Cardiac septum (tissue), 1 donor: ENCODE data around the gene ZNF419. TPM values are rescaled to one million over a fixed set of nuclear protein-coding genes. Genes with fewer than 3 reads are reported as not detected.
"Not testable (repeated sequence)": the region's sequence is repeated elsewhere in the genome, so short reads cannot be mapped to it uniquely, and the experiment has no call there.

Experiments used
- DNase-seq: peaks from one replicate; pipeline ENCODE4 v3.0.0-alpha.2; 2020; ENCODE audit warnings: low spot score
- intact Hi-C: fragments of 100-400 bp; cut with DNase I; formaldehyde crosslinking; loops from one replicate; pipeline ENCODE4 v1.14.0; 2022
- long read RNA-seq: library from polyadenylated mRNA; unstranded; transcript quantifications from one replicate; pipeline ENCODE4 v2.0.0, GENCODE V29; 2021
- total RNA-seq: library from RNA; stranded (reverse); fragmentation: NEBNext Ultra II Directional; extraction: Animal tissue kit (Norgen Biotek cat#: 25700); gene quantifications from one replicate; pipeline ENCODE4 v1.2.1, GENCODE V29; 2021
- donor health status: DM: no; HTN: no; CAD: no.

The ZNF419 gene
- 8.7 TPM for total RNA-seq
- long read RNA-seq, partial matches to known transcripts, result 0 of 10 reads
- long read RNA-seq, other reads (novel, unspliced or antisense), result 4 of 10 reads

- intact Hi-C loops, result not testable (repeated sequence)
These were observed at the start of gene ZNF419 for GRCh38 chr19:57487477-57488298. Gene ZNF419, plus strand, starts transcription at chr19:57487750. Its CDS starts 201 bp downstream, at chr19:57487951.

DNA sequence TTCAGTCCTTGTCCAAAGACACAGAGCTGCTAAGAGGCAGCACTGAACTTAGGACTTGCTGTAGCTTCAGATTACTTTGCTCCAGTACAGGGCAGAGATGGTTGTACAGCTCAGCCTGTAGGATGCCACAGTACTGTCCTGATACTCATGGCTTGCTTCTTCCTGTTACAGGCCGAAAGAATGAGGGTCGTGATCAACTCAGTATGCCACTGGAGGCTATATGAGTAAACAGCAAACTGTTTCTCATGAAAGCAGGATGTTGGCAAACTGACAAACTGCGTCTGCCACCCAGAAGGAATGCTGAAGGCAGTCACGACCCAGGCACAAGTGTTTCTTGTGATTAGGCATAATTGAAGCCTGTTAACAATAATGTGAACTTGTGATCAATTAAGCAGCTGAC is 49.6 kb upstream of the ZNF419 start:
- intact Hi-C loops, result no loop called here
- DNase-seq, result no peak

More at GRCh38 chr19:57487477-57488298, at the start of gene ZNF419:
- DNase-seq, result peak; percentile 93

GRCh38 chr19:57438925-57439324 is 48.6 kb upstream of the ZNF419 start:
- no peak for DNase-seq

DNA sequence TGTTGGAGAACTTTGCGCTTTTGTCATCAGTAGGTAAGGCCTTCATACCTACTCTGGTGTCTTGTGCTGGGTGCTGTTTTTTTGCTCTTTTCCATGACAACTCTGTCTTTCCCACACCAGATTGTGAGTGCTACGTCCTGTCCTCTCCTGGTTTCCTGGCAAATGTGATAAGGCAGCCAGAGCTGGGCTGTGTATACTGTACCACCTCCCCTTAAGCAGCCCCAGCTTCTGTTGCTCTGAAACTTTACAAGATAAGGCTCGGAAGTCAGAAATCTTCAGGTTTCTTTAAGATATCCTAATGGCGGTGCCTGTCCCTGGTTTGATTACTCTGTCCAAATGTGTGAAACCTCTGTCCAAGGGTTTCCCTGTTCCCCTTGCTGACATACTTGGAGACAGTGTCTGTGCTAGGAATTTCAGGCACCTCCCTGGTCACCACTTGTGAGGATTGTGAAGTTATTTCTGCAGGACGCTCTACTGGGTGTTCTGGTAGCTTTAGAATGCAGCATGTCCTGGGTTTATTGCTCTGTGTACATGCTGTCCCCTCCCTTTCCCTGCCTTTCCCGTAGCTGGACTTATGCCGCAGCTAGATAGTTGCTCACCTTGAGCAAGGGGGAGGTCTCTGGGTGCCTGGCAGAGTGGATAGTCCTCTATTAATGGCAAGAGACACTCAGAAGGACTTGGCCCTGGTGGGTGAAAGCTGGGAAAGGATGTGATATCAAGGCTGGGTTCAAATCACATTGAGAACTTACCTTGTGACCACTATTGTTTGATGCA is 45.4 kb upstream of the ZNF419 start:
- no peak for DNase-seq
- intact Hi-C loops, result no loop called here

More at GRCh38 chr19:57438925-57439324, 48.6 kb upstream of the ZNF419 start:
- intact Hi-C loops, result no loop called here

GRCh38 chr19:57443121-57443696 is 44.3 kb upstream of the ZNF419 start:
- intact Hi-C loops, result no loop called here
- DNase-seq, result no peak

- no peak for DNase-seq
- intact Hi-C loops, result no loop called here
These were observed 35.2 kb upstream of the ZNF419 start for GRCh38 chr19:57452307-57452706.

DNA sequence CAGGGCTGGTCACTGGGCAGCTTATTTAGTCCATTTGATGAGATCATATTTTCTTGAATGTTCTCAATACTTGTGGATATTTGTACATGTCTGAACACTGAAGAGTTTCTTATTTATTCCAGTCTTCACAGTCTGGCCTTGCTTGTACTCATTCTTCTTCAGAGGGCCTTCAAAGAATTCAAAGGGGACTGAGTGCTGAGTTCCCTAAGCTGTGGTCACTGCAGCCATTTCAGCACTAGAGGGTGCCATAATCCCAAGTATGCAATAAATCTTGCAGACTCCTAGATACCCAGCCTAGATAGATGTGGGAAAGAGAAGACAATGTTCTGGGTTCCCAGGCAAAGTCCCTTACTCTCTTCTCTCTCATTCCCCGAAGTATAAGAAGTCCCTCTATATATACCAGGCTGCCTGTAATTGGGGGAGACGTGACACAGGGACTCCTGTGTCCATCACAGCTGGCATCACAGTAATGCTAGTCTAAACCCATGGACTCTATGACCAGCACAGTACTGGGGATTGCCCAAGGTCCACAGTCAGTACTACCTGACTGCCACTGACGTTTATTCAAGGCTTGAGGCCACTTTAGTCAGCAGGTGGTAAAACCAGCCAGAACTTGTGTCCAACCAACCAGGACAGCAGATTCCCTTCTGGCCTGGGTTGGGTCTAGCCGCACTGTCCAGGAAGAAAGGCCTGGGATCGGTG is 21.7 kb upstream of the ZNF419 start:
- no peak for DNase-seq
- intact Hi-C loops, result no loop called here

- DNase-seq, result peak; percentile 80
- intact Hi-C loops, result no loop called here
These were observed 21.1 kb upstream of the ZNF419 start for GRCh38 chr19:57466489-57466888.

DNA sequence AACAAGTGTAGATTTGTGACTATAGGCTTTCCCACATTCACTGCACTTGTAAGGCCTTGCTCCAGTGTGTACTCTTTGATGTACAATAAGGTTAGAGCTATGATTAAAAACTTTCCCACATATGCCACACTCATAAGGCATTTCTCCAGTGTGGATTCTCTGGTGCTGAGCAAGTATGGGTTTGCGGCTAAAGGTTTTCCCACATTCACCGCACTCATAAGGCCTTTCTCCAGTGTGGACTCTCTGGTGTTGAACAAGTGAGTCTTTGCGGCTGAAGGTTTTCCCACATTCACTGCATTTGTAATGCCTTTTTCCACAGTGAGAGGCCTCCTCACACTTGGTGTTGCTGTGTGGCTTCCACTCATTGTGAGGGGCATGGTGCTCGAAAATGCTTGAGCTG is 13.9 kb upstream of the ZNF419 start:
- DNase-seq, result no peak
- intact Hi-C loops, result no loop called here

GRCh38 chr19:57477191-57478008 is 10.2 kb upstream of the ZNF419 start, which contains the start of gene ZNF772:
Gene ZNF772, minus strand, starts transcription at chr19:57477566. Its CDS starts 257 bp downstream, at chr19:57477309.
- DNase-seq, result peak; percentile 94
- intact Hi-C loops, result no loop called here

- intact Hi-C loops, DNase-seq: not testable (repeated sequence)
These were observed 722 bp downstream of the ZNF419 start for GRCh38 chr19:57488299-57488644.

- intact Hi-C loops, DNase-seq: not testable (repeated sequence)
These were observed 11.8 kb downstream of the ZNF419 start for GRCh38 chr19:57499332-57499679.

DNA sequence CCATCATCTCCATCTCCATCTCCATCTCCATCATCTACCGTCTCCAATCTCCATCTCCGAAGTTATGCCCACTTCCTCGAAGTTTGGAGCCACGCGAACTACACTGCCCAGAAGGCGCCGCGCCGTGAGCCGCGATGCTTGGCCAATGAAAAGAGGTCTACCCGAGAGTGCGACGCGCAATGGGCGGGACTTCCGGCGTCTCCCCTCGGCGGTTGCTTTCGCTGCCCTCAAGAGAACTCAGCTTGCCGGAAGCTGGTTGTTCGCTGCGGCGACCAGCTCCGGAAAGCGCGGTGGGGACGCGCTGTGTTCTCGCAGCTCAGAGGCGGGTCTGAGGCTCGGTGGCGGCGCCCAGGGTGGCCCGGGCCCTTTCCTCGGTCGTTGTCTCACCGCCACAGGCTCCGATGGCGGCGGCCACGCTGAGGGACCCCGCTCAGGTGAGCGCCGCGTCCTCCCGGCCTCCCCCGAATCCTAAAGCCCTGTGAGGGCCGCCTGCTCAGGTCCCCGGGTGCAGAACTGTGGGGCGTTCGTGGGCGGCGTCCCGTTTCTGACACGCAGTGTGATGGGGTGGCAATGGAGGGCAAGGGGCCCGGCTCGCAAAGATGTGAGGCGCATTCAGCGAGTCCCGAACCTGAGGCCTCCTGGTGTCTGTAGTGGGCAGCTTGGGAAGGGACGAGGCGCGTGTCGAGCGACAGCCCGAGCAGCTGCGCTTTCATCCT is 12.3 kb downstream of the ZNF419 start, which contains the start of gene ZNF773:
Gene ZNF773, plus strand, starts transcription at position 259 of the 716 bp plus-strand sequence. Its CDS starts 143 bp downstream, at position 402.
- peak; percentile 96 for DNase-seq
- intact Hi-C loops, result not testable (repeated sequence)

DNA sequence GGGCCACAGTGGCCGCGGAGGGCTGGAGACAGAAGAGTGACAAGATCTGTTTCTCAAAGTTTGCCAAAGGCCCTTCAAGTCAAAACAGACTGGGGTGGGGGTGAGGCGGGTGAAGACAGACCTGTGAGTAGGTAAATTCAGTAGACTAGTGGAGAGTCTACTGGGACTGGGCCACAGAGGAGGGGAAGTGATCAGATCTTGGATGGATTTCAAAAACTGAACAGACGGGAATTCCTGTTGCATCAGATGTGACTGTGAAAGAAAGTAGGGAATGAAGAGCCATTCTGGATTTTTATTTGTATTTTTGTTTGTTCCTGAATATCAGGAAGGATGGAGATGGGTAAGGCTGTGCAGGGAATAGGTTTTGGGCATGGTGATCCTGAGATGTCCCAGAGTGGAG is 12.8 kb downstream of the ZNF419 start:
- DNase-seq, intact Hi-C loops: not testable (repeated sequence)

- DNase-seq, result no peak
- intact Hi-C loops, result no loop called here
These were observed 18.6 kb downstream of the ZNF419 start for GRCh38 chr19:57506163-57506562.

DNA sequence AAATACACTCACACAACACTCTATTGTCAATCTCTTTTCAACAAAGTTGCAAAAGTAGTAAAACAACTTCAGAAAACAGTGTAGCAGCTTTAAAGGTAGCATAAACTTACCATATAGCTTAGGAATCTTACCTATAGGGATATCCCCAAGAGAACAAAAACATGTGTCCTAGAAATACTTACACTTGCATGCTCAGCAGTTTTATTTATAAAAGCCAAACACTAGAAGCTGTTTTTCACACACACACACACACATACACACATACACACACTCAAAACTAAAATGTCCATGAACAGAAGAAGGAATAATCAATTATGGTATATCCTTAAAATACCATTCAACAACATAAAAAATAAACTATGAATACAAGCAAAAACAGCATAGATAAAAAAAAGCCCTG is 23.9 kb downstream of the ZNF419 start:
- no peak for DNase-seq
- intact Hi-C loops, result no loop called here

DNA sequence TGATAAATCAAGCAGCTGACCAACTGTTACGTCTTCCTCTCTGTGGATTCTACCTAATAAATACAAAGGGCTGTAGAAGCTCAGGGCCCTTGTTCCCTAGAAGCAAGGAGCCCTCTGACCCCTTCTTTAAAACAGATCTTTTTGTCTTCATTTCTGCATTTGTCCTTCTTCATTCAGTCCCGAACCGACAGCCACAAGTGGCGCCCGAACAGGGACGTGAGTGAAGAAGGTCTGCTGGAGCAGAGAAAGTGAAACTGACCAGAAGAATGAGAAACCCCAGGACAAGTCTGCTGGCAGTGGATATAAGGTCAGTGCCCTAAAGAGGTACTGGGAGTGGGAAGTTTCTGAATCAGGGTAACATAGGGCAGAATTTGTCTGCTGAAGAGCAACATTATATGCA is 25.3 kb downstream of the ZNF419 start:
- DNase-seq, result no peak
- intact Hi-C loops, result no loop called here

GRCh38 chr19:57515255-57515654 is 27.7 kb downstream of the ZNF419 start:
- DNase-seq, result no peak
- intact Hi-C loops, result no loop called here
